ENCODE data around the gene P4HB. TPM values are rescaled to one million over a fixed set of nuclear protein-coding genes. Genes with fewer than 3 reads are reported as not detected.

The P4HB gene
- total RNA-seq, 1 donor from 2014 or later = 364 TPM

- H3K36me3 Mint-ChIP-seq (ENCODE audit: low read depth) = no peaks in the 10 kb centered on the region
- H3K9me3 Mint-ChIP-seq = no peaks in the 10 kb centered on the region
- TF ChIP-seq CTCF (conservative IDR thresholded peaks at IDR 0.05) = no peak
- H3K27me3 Mint-ChIP-seq (ENCODE audit: low read depth) = peaks cover 30% of the 10 kb centered on the region
- H3K4me3 Mint-ChIP-seq = no peak overlapping the region
- H3K27ac Mint-ChIP-seq (ENCODE audit: unreplicated experiment) = no peak overlapping the region
- H3K4me1 Mint-ChIP-seq = peaks cover 8% of the 10 kb centered on the region
- no peak for DNase-seq (ENCODE audit: low read depth, low spot score)
Measured at GRCh38 chr17:81812571-81813370, 47.6 kb downstream of the P4HB start.

GRCh38 chr17:81811705-81812570 is 48.4 kb downstream of the P4HB start:
- DNase-seq (ENCODE audit: low read depth, low spot score) = no peak
- Mint-ChIP-seq H3K27ac (ENCODE audit: unreplicated experiment) (no peak overlapping the region), H3K4me3 (no peak overlapping the region), H3K4me1 (peaks cover 4% of the 10 kb centered on the region), H3K36me3 (ENCODE audit: low read depth) (no peaks in the 10 kb centered on the region), H3K9me3 (no peaks in the 10 kb centered on the region), H3K27me3 (ENCODE audit: low read depth) (peaks cover 35% of the 10 kb centered on the region)
- TF ChIP-seq CTCF (conservative IDR thresholded peaks at IDR 0.05) = no peak

- no peaks in the 10 kb centered on the region for H3K36me3 Mint-ChIP-seq (ENCODE audit: low read depth)
- TF ChIP-seq CTCF (conservative IDR thresholded peaks at IDR 0.05) = no peak
- no peak overlapping the region for H3K4me3 Mint-ChIP-seq
- peaks cover 2% of the 10 kb centered on the region for H3K4me1 Mint-ChIP-seq
- peaks cover 38% of the 10 kb centered on the region for H3K27me3 Mint-ChIP-seq (ENCODE audit: low read depth)
- no peak for DNase-seq (ENCODE audit: low read depth, low spot score)
- no peak overlapping the region for H3K27ac Mint-ChIP-seq (ENCODE audit: unreplicated experiment)
- H3K9me3 Mint-ChIP-seq = no peaks in the 10 kb centered on the region
Measured at GRCh38 chr17:81810892-81811704, 49.2 kb downstream of the P4HB start.

- no peak for DNase-seq (ENCODE audit: low read depth, low spot score)
- no peak overlapping the region for H3K4me3 Mint-ChIP-seq
- TF ChIP-seq CTCF (conservative IDR thresholded peaks at IDR 0.05) = no peak
Measured at GRCh38 chr17:81810476-81810875, 49.9 kb downstream of the P4HB start.

GRCh38 chr17:81809556-81809998 is 50.8 kb downstream of the P4HB start:
- H3K9me3 Mint-ChIP-seq = no peaks in the 10 kb centered on the region
- H3K4me3 Mint-ChIP-seq = no peak overlapping the region
- no peak overlapping the region for H3K27ac Mint-ChIP-seq (ENCODE audit: unreplicated experiment)
- no peaks in the 10 kb centered on the region for H3K4me1 Mint-ChIP-seq
- H3K36me3 Mint-ChIP-seq (ENCODE audit: low read depth) = no peaks in the 10 kb centered on the region
- TF ChIP-seq CTCF (conservative IDR thresholded peaks at IDR 0.05) = no peak
- H3K27me3 Mint-ChIP-seq (ENCODE audit: low read depth) = peaks cover 49% of the 10 kb centered on the region
- DNase-seq (ENCODE audit: low read depth, low spot score) = no peak

More at GRCh38 chr17:81810476-81810875, 49.9 kb downstream of the P4HB start:
- H3K27me3 Mint-ChIP-seq (ENCODE audit: low read depth) = peaks cover 43% of the 10 kb centered on the region
- no peaks in the 10 kb centered on the region for H3K4me1 Mint-ChIP-seq
- H3K36me3 Mint-ChIP-seq (ENCODE audit: low read depth) = no peaks in the 10 kb centered on the region
- no peak overlapping the region for H3K27ac Mint-ChIP-seq (ENCODE audit: unreplicated experiment)
- no peaks in the 10 kb centered on the region for H3K9me3 Mint-ChIP-seq
